ENCODE measurements around the gene OXT. TPM values are rescaled to one million over a fixed set of nuclear protein-coding genes. Genes with fewer than 3 reads are reported as not detected.
"Not testable (repeated sequence)": the region's sequence is repeated elsewhere in the genome, so short reads cannot be mapped to it uniquely, and the experiment has no call there.

The OXT gene
- total RNA-seq, 1 donor from 2014 or later, result not detected

- Histone ChIP-seq H3K4me3 (no peak overlapping the region), H3K4me1 (peaks cover 17% of the 10 kb centered on the region), H3K27ac (replicated peaks) (no peak overlapping the region), H3K27me3 (ENCODE audit: low read depth) (peaks cover 40% of the 10 kb centered on the region), H3K9me3 (replicated peaks) (no peaks in the 10 kb centered on the region), H3K36me3 (no peaks in the 10 kb centered on the region)
- intact Hi-C loops (cut with micrococcal nuclease), result no loop called here
- no peak for DNase-seq
- no peak for TF ChIP-seq CTCF (IDR thresholded peaks at IDR 0.05; ENCODE audit: borderline replicate concordance)
Measured at GRCh38 chr20:3070725-3071124, 695 bp upstream of the OXT start.

GRCh38 chr20:3071266-3071609 lies 182 bp upstream of the OXT start:
- TF ChIP-seq CTCF (IDR thresholded peaks at IDR 0.05; ENCODE audit: borderline replicate concordance), result no peak
- Histone ChIP-seq H3K36me3 (no peaks in the 10 kb centered on the region), H3K4me1 (peaks cover 17% of the 10 kb centered on the region), H3K4me3 (peak overlapping the region; percentile 72), H3K27me3 (ENCODE audit: low read depth) (peaks cover 45% of the 10 kb centered on the region), H3K9me3 (replicated peaks) (no peaks in the 10 kb centered on the region), H3K27ac (replicated peaks) (no peak overlapping the region)
- DNase-seq, result no peak
- intact Hi-C loops (cut with micrococcal nuclease), result no loop called here

- no peak for DNase-seq
- TF ChIP-seq CTCF (IDR thresholded peaks at IDR 0.05; ENCODE audit: borderline replicate concordance), result no peak
- peak overlapping the region; percentile 72 for H3K4me3 ChIP-seq
- H3K36me3 ChIP-seq, result no peaks in the 10 kb centered on the region
- H3K27me3 ChIP-seq (ENCODE audit: low read depth), result peaks cover 52% of the 10 kb centered on the region
- H3K27ac ChIP-seq (replicated peaks), result no peak overlapping the region
- H3K9me3 ChIP-seq (replicated peaks), result no peaks in the 10 kb centered on the region
- peaks cover 17% of the 10 kb centered on the region for H3K4me1 ChIP-seq
- intact Hi-C loops (cut with micrococcal nuclease), result no loop called here
Measured at GRCh38 chr20:3072530-3073250, 1.3 kb downstream of the OXT start.

GRCh38 chr20:3073251-3073643 lies 1.8 kb downstream of the OXT start:
- H3K4me3 ChIP-seq; H3K9me3 ChIP-seq (replicated peaks); intact Hi-C loops (cut with micrococcal nuclease); H3K36me3 ChIP-seq; DNase-seq; H3K27ac ChIP-seq (replicated peaks): not testable (repeated sequence)
- Histone ChIP-seq H3K4me1 (peaks cover 17% of the 10 kb centered on the region), H3K27me3 (ENCODE audit: low read depth) (peaks cover 52% of the 10 kb centered on the region)

GRCh38 chr20:3074812-3075211 lies 3.4 kb downstream of the OXT start:
- no peak for TF ChIP-seq CTCF (IDR thresholded peaks at IDR 0.05; ENCODE audit: borderline replicate concordance)
- H3K36me3 ChIP-seq, result no peaks in the 10 kb centered on the region
- H3K4me3 ChIP-seq, result no peak overlapping the region
- peaks cover 17% of the 10 kb centered on the region for H3K4me1 ChIP-seq
- no peaks in the 10 kb centered on the region for H3K9me3 ChIP-seq (replicated peaks)
- DNase-seq, result no peak
- peaks cover 57% of the 10 kb centered on the region for H3K27me3 ChIP-seq (ENCODE audit: low read depth)
- H3K27ac ChIP-seq (replicated peaks), result no peak overlapping the region
- intact Hi-C loops (cut with micrococcal nuclease), result no loop called here

GRCh38 chr20:3075315-3075714 lies 3.9 kb downstream of the OXT start:
- DNase-seq; H3K9me3 ChIP-seq (replicated peaks); H3K27ac ChIP-seq (replicated peaks); intact Hi-C loops (cut with micrococcal nuclease); H3K4me3 ChIP-seq; H3K36me3 ChIP-seq: not testable (repeated sequence)
- peaks cover 17% of the 10 kb centered on the region for H3K4me1 ChIP-seq
- H3K27me3 ChIP-seq (ENCODE audit: low read depth), result peaks cover 59% of the 10 kb centered on the region

Data from left ventricle myocardium inferior (tissue), 1 donor.